IMR-90 (cell line): ENCODE data around the gene RAD51C. TPM values are rescaled to one million over a fixed set of nuclear protein-coding genes. Genes with fewer than 3 reads are reported as not detected.
"Not testable (repeated sequence)": the region's sequence is repeated elsewhere in the genome, so short reads cannot be mapped to it uniquely, and the experiment has no call there.

Experiments
- ATAC-seq: fragments of 200-7000 bp; cut with Tn5 transposase; 2 replicates; pipeline ENCODE4 v1.9.1; 2020; ENCODE audit warnings: low read depth, mild to moderate bottlenecking, moderate library complexity
- BruUV-seq: library from RNA; stranded (reverse); fragments of 400-500 nt; replicated peaks from 2 replicates; lab custom pipeline; 2021; lab: Mats Ljungman, UMichigan
- CTCF ChIA-PET: fragments of 300-600 bp; formaldehyde crosslinking; extraction: SDS; loops from one replicate; lab custom pipeline; 2021; ENCODE audit warnings: antibody characterized with exemption; lab: Yijun Ruan, JAX
- POLR2A ChIA-PET: fragments of 300-600 bp; sonication (Branson Sonifier 250); formaldehyde crosslinking; loops from one replicate; lab custom pipeline; 2022; ENCODE audit warnings: antibody characterized with exemption; ENCODE audit not compliant: unreplicated experiment; lab: Charles Lee
- DNase-seq: peaks from one replicate; pipeline ENCODE4 v3.0.0; 2013
- H2AFZ ChIP-seq: replicated peaks from 2 replicates; pipeline ENCODE3; 2013; ENCODE audit warnings: low read length, mild to moderate bottlenecking; ENCODE audit not compliant: poor library complexity
- H2AK5ac ChIP-seq: 2 replicates; pipeline ENCODE4 v1.6.1; 2013; ENCODE audit warnings: low read depth, low read length, inconsistent platforms
- H2AK9ac ChIP-seq: replicated peaks from 2 replicates; pipeline ENCODE3; 2013; ENCODE audit warnings: mild to moderate bottlenecking, low read depth, low read length, moderate library complexity; ENCODE audit not compliant: poor library complexity
- H2BK120ac ChIP-seq: 2 replicates; pipeline ENCODE4 v1.6.1; 2013; ENCODE audit warnings: low read depth, low read length, inconsistent platforms
- H2BK15ac ChIP-seq: 3 replicates; pipeline ENCODE4 v1.6.1; 2013; ENCODE audit warnings: low read depth, low read length, inconsistent platforms
- H2BK20ac ChIP-seq: 2 replicates; pipeline ENCODE4 v1.6.1; 2013; ENCODE audit warnings: low read depth, mild to moderate bottlenecking, inconsistent platforms, low read length, moderate library complexity
- H2BK5ac ChIP-seq: 2 replicates; pipeline ENCODE4 v1.6.1; 2013; ENCODE audit warnings: mild to moderate bottlenecking, low read depth, low read length, inconsistent platforms; ENCODE audit not compliant: poor library complexity, severe bottlenecking
- H3K14ac ChIP-seq: replicated peaks from 2 replicates; pipeline ENCODE4 v1.6.1; 2013; ENCODE audit warnings: low read depth, low read length, inconsistent platforms
- H3K18ac ChIP-seq: 2 replicates; pipeline ENCODE4 v1.6.1; 2013; ENCODE audit warnings: low read depth, low read length, control low read depth
- H3K23ac ChIP-seq: 2 replicates; pipeline ENCODE4 v1.6.1; 2013; ENCODE audit warnings: low read depth, low read length, inconsistent platforms
- H3K27ac ChIP-seq: 2 replicates; pipeline ENCODE4 v1.5.1; 2013; ENCODE audit warnings: mild to moderate bottlenecking, control low read depth, low read length; ENCODE audit not compliant: insufficient read depth
- H3K27me3 ChIP-seq: 2 replicates; pipeline ENCODE4 v1.6.1; 2013; ENCODE audit warnings: low read length; ENCODE audit not compliant: control insufficient read depth, insufficient read depth
- H3K36me3 ChIP-seq: 2 replicates; pipeline ENCODE4 v1.6.1; 2013; ENCODE audit warnings: low read length, mixed read lengths; ENCODE audit not compliant: control insufficient read depth, insufficient read depth
- H3K4ac ChIP-seq: 2 replicates; pipeline ENCODE4 v1.6.1; 2013; ENCODE audit warnings: low read depth, low read length, inconsistent platforms
- H3K4me1 ChIP-seq: 2 replicates; pipeline ENCODE4 v1.6.1; 2013; ENCODE audit warnings: low read length, mixed read lengths; ENCODE audit not compliant: control insufficient read depth, insufficient read depth
- H3K4me2 ChIP-seq: 2 replicates; pipeline ENCODE4 v1.6.1; 2013; ENCODE audit warnings: low read depth, mild to moderate bottlenecking, control low read depth, low read length, moderate library complexity
- H3K4me3 ChIP-seq: 2 replicates; pipeline ENCODE4 v1.5.1; 2013; ENCODE audit warnings: low read depth, mild to moderate bottlenecking, control low read depth, low read length, moderate library complexity; ENCODE audit not compliant: insufficient read depth
- H3K56ac ChIP-seq: 2 replicates; pipeline ENCODE4 v1.6.1; 2013; ENCODE audit warnings: low read length, inconsistent platforms; ENCODE audit not compliant: insufficient read depth; ENCODE audit errors: extremely low read depth
- H3K79me1 ChIP-seq, 2 experiments: 2 replicates each; pipeline ENCODE4 v1.6.1; 2013; ENCODE audit warnings: low read length in 2 of 2, inconsistent platforms in 1 of 2, low read depth in 1 of 2
- H3K9ac ChIP-seq: 2 replicates; pipeline ENCODE4 v1.6.1; 2013; ENCODE audit warnings: low read depth, low read length, control low read depth
- H3K9me1 ChIP-seq: 2 replicates; pipeline ENCODE4 v1.6.1; 2013; ENCODE audit warnings: low read length, inconsistent platforms; ENCODE audit not compliant: insufficient read depth
- H3K9me3 ChIP-seq: 2 replicates; pipeline ENCODE4 v1.6.1; 2013; ENCODE audit warnings: low read length; ENCODE audit not compliant: control insufficient read depth, insufficient read depth
- H4K20me1 ChIP-seq: 2 replicates; pipeline ENCODE4 v1.6.1; 2013; ENCODE audit warnings: low read length, inconsistent platforms; ENCODE audit not compliant: insufficient read depth
- H4K5ac ChIP-seq: 2 replicates; pipeline ENCODE4 v1.6.1; 2013; ENCODE audit warnings: mild to moderate bottlenecking, low read depth, low read length, control low read depth
- H4K8ac ChIP-seq, 2 experiments: 2 replicates each; pipeline ENCODE4 v1.6.1; 2013; ENCODE audit warnings: low read depth in 2 of 2, low read length in 2 of 2, control low read depth in 1 of 2, inconsistent platforms in 1 of 2
- H4K91ac ChIP-seq: 2 replicates; pipeline ENCODE4 v1.6.1; 2013; ENCODE audit warnings: low read depth, low read length, inconsistent platforms; ENCODE audit not compliant: insufficient read depth
- CEBPB ChIP-seq: IDR thresholded peaks from 2 replicates; pipeline ENCODE4 v1.6.1; 2012; ENCODE audit warnings: low read depth, low read length, improper control_type of control experiment
- WGBS, 2 experiments: methylation state at CpG; one replicate each; pipeline versions ENCODE4 v1.1.5 to v1.1.7; 2013; ENCODE audit warnings: missing lambda C conversion rate in 2 of 2; ENCODE audit not compliant: insufficient read length in 1 of 2; ENCODE audit errors: extremely low coverage in 2 of 2; 5-methylcytosine and 5-hydroxymethylcytosine counted together
- dilution Hi-C: fragments of 300-500 bp; cut with HindIII; formaldehyde crosslinking; loops from one replicate; pipeline ENCODE4 v1.14.3; 2018; ENCODE audit warnings: low sequenced_read_pairs; ENCODE audit not compliant: unreplicated experiment
- in situ Hi-C: fragments of 300-500 bp; cut with MboI; formaldehyde crosslinking; loops from 3 replicates; pipeline ENCODE4 v1.14.3; 2019; ENCODE audit warnings: low sequenced_read_pairs, inconsistent platforms, mixed read lengths
- intact Hi-C: fragments of 100-400 bp; cut with micrococcal nuclease; formaldehyde crosslinking; loops from 2 replicates; pipeline ENCODE4 v1.10.0; 2022
- polyA plus RNA-seq, 3 experiments: library from polyadenylated mRNA; depleted of rRNA; stranded (reverse); fragments of >200 nt; gene quantifications; 2 replicates each; pipeline ENCODE4 v1.2.3, GENCODE V29; 2012; ENCODE audit warnings: low replicate concordance in 1 of 3
- total RNA-seq: library from RNA; depleted of rRNA; stranded (reverse); fragments of >200 nt; gene quantifications from 2 replicates; pipeline ENCODE4 v1.2.3, GENCODE V29; 2012

RAD51C gene
- total and polyA plus RNA-seq, 2 of the 4 experiments (the other 2 are of a cell fraction) = 21.1 to 28.3 TPM

GRCh38 chr17:58690033-58690432 is 2.4 kb upstream of the RAD51C start:
- H3K27me3 ChIP-seq, in situ Hi-C loops, H2AK5ac ChIP-seq, CTCF ChIA-PET, ATAC-seq, H2AFZ ChIP-seq, H2BK15ac ChIP-seq, H3K36me3 ChIP-seq, H3K4me2 ChIP-seq, H4K5ac ChIP-seq, H3K9me3 ChIP-seq, H3K14ac ChIP-seq, H4K20me1 ChIP-seq, H3K56ac ChIP-seq, H3K4me3 ChIP-seq, H3K9ac ChIP-seq, H3K18ac ChIP-seq, H2BK120ac ChIP-seq, POLR2A ChIA-PET, H2BK20ac ChIP-seq, H3K23ac ChIP-seq, dilution Hi-C loops, H3K27ac ChIP-seq, H4K91ac ChIP-seq, H3K4me1 ChIP-seq, H4K8ac ChIP-seq, DNase-seq, H3K4ac ChIP-seq, H2AK9ac ChIP-seq, H3K9me1 ChIP-seq, H2BK5ac ChIP-seq, BruUV-seq: not testable (repeated sequence)
- WGBS, 2 experiments = no CpG with 5 or more reads among the region's 7 CpGs
- intact Hi-C loops = loop anchor here (5.0 kb wide), 1 partner anchor 103 kb away; no protein-coding TSS in a partner anchor
- TF ChIP-seq CEBPB = peak; percentile 70
- peaks cover 9 to 27% of the 10 kb centered on the region in 2 experiments for H3K79me1 ChIP-seq
